Thyroid gland (tissue), 4 donors: Measurements from ENCODE around the gene MTG2.

ENCODE experiments used
- CTCF ChIP-seq, 6 experiments: fragments of 200-600 bp in 3 of 6; fragments of 450-650 bp in 3 of 6; sonication (generic) in 3 of 6; IDR thresholded peaks; one replicate each; pipeline ENCODE4 v1.5.1; 2016 to 2019; ENCODE audit warnings: antibody characterized with exemption in 6 of 6, mild to moderate bottlenecking in 2 of 6, inconsistent platforms in 1 of 6, moderate library complexity in 1 of 6
- POLR2A ChIP-seq, 2 donors: fragments of 450-650 bp; IDR thresholded peaks; one replicate each; pipeline ENCODE4 v1.6.1; 2017; ENCODE audit warnings: antibody characterized with exemption in 2 of 2, mild to moderate bottlenecking in 2 of 2, moderate library complexity in 1 of 2

- TF ChIP-seq CTCF (IDR thresholded peaks at IDR 0.05) (no peak), POLR2A (IDR thresholded peaks at IDR 0.05) (no peak)
These were observed 49.6 kb upstream of the MTG2 start for GRCh38 chr20:62133051-62133845.
